Kidney (tissue), 14 donors: Measurements from ENCODE around the gene HPSE2. TPM values are rescaled to one million over a fixed set of nuclear protein-coding genes. Genes with fewer than 3 reads are reported as not detected.

ENCODE experiments used
- DNase-seq, 5 donors: peaks; one replicate each; pipeline ENCODE4 v3.0.0-alpha.2; 2013 to 2020
- FAIRE-seq: peaks from 2 replicates; lab custom pipeline; 2012; peaks lifted over from hg19 to GRCh38; lab: Jason Lieb, UNC
- H3K27ac ChIP-seq, 2 donors: one replicate each; pipeline ENCODE4 v1.7.0; 2013; ENCODE audit warnings: low read depth in 2 of 2, low read length in 2 of 2, inconsistent platforms in 1 of 2
- H3K27me3 ChIP-seq: one replicate; pipeline ENCODE4 v1.7.1; 2013; ENCODE audit warnings: low read length, inconsistent platforms; ENCODE audit not compliant: control insufficient read depth, insufficient read depth
- H3K36me3 ChIP-seq, 3 donors: one replicate each; pipeline versions ENCODE4 v1.7.0 to v1.7.1; 2013; ENCODE audit warnings: low read length in 3 of 3, control low read depth in 1 of 3, inconsistent platforms in 1 of 3; ENCODE audit not compliant: insufficient read depth in 3 of 3, control insufficient read depth in 2 of 3
- H3K4me1 ChIP-seq, 3 donors: one replicate each; pipeline versions ENCODE4 v1.7.0 to v1.7.1; 2013; ENCODE audit warnings: low read length in 3 of 3, inconsistent platforms in 1 of 3, low read depth in 1 of 3; ENCODE audit not compliant: control insufficient read depth in 2 of 3, insufficient read depth in 2 of 3
- H3K4me3 ChIP-seq, 3 donors: one replicate each; pipeline versions ENCODE4 v1.7.0 to v1.8.1; 2013; ENCODE audit warnings: low read length in 3 of 3, control low read depth in 1 of 3, inconsistent platforms in 1 of 3
- H3K9ac ChIP-seq, 3 donors: one replicate each; pipeline versions ENCODE4 v1.7.0 to v1.7.1; 2013; ENCODE audit warnings: low read length in 3 of 3, control low read depth in 1 of 3, inconsistent platforms in 1 of 3
- H3K9me3 ChIP-seq, 3 donors: one replicate each; pipeline versions ENCODE4 v1.7.0 to v1.7.1; 2013; ENCODE audit warnings: low read length in 3 of 3, control low read depth in 1 of 3, inconsistent platforms in 1 of 3; ENCODE audit not compliant: control insufficient read depth in 2 of 3, insufficient read depth in 1 of 3
- CTCF ChIP-seq: IDR thresholded peaks from 3 replicates; pipeline ENCODE4 v1.5.1; 2012; ENCODE audit warnings: mild to moderate bottlenecking, moderate library complexity, borderline replicate concordance; ENCODE audit not compliant: insufficient read depth; ENCODE audit errors: extremely low read depth
- intact Hi-C: fragments of 100-400 bp; cut with DNase I; formaldehyde crosslinking; loops from one replicate; pipeline ENCODE4 v1.11.1; 2022
- polyA plus RNA-seq: library from polyadenylated mRNA; stranded (reverse); fragments of 350-450 nt; fragmentation: Illumina TruSeq; extraction: RNeasy Lipid Tissue Mini Kit (QIAGEN cat#74804); gene quantifications from one replicate; pipeline ENCODE4 v1.2.3, GENCODE V29; 2014; ENCODE audit warnings: low read depth, low replicate concordance; ENCODE audit not compliant: insufficient read depth
- total RNA-seq: library from RNA; stranded (reverse); fragmentation: NEBNext Ultra II Directional; extraction: Animal tissue kit (Norgen Biotek cat#: 25700); gene quantifications from one replicate; pipeline ENCODE4 v1.2.1, GENCODE V29; 2021
- donor health status: control.
- donor health status: control.
- donor health status: control.
- donor health status: control.
- donor health status: control.
- donor health status: DM: yes; HTN: yes; CAD: no.
- donor health status: Normal renal cell carcinoma (clear cell type).

The HPSE2 gene
- total and polyA plus RNA-seq, 2 donors from 2014 or later, result 1.4 to 3.0 TPM

GRCh38 chr10:98967601-98968000, 268.1 kb downstream of the HPSE2 start:
- H3K36me3 ChIP-seq, result no peaks in the 10 kb centered on the region
- DNase-seq (no peak), FAIRE-seq (no peak)
- intact Hi-C loops, result no loop called here
- no peaks in the 10 kb centered on the region for H3K9me3 ChIP-seq
- H3K27me3 ChIP-seq, result no peaks in the 10 kb centered on the region
- no peak for TF ChIP-seq CTCF
- H3K9ac ChIP-seq, result no peak overlapping the region
- H3K27ac ChIP-seq, result no peak overlapping the region
- no peaks in the 10 kb centered on the region for H3K4me1 ChIP-seq
- no peak overlapping the region for H3K4me3 ChIP-seq

GRCh38 chr10:98963608-98964007, 272.0 kb downstream of the HPSE2 start:
- no peak for TF ChIP-seq CTCF
- no peak overlapping the region for H3K9ac ChIP-seq
- no peak overlapping the region for H3K4me3 ChIP-seq
- intact Hi-C loops, result no loop called here
- no peaks in the 10 kb centered on the region for H3K4me1 ChIP-seq
- H3K9me3 ChIP-seq, result no peaks in the 10 kb centered on the region
- FAIRE-seq (no peak), DNase-seq (no peak)
- H3K36me3 ChIP-seq, result no peaks in the 10 kb centered on the region
- no peaks in the 10 kb centered on the region for H3K27me3 ChIP-seq
- H3K27ac ChIP-seq, result no peak overlapping the region

GRCh38 chr10:98959379-98959778, 276.3 kb downstream of the HPSE2 start:
- FAIRE-seq (no peak), DNase-seq (no peak)
- no peaks in the 10 kb centered on the region for H3K9me3 ChIP-seq
- no peaks in the 10 kb centered on the region for H3K27me3 ChIP-seq
- H3K9ac ChIP-seq, result no peak overlapping the region
- intact Hi-C loops, result no loop called here
- no peaks in the 10 kb centered on the region for H3K4me1 ChIP-seq
- TF ChIP-seq CTCF, result no peak
- H3K4me3 ChIP-seq, result no peak overlapping the region
- no peak overlapping the region for H3K27ac ChIP-seq
- no peaks in the 10 kb centered on the region for H3K36me3 ChIP-seq

- Histone ChIP-seq H3K4me3 (no peak overlapping the region), H3K4me1 (no peaks in the 10 kb centered on the region), H3K36me3 (no peaks in the 10 kb centered on the region), H3K27ac (no peak overlapping the region), H3K9me3 (no peaks in the 10 kb centered on the region), H3K9ac (no peak overlapping the region), H3K27me3 (no peaks in the 10 kb centered on the region)
- TF ChIP-seq CTCF, result no peak
- intact Hi-C loops, result no loop called here
- DNase-seq, result peak in 2 of 5 donors; percentile 7 to 32
- FAIRE-seq, result no peak
Observed at GRCh38 chr10:98957801-98958200, 277.9 kb downstream of the HPSE2 start.
